HepG2 (cell line): Measurements from ENCODE around the gene TCFL5. TPM values are rescaled to one million over a fixed set of nuclear protein-coding genes. Genes with fewer than 3 reads are reported as not detected.
A peak's percentile ranks its signal among the peaks of the same experiment; 100 is the strongest.

ENCODE experiments used
- ELK4 ChIP-seq: sonication (generic); formaldehyde crosslinking; IDR thresholded peaks from 2 replicates; pipeline ENCODE4 v1.9.0; 2021; ENCODE audit warnings: missing genetic modification reagents, borderline replicate concordance
- GLMP ChIP-seq: sonication (generic); formaldehyde crosslinking; IDR thresholded peaks from 2 replicates; pipeline ENCODE4 v1.9.0; 2021; ENCODE audit warnings: missing genetic modification reagents, mild to moderate bottlenecking, borderline replicate concordance
- HHEX ChIP-seq: IDR thresholded peaks from 2 replicates; pipeline ENCODE4 v1.6.1; 2016; ENCODE audit warnings: control low read depth
- MED1 ChIP-seq: sonication (generic); formaldehyde crosslinking; IDR thresholded peaks from 2 replicates; pipeline ENCODE4 v1.4.0; 2020; ENCODE audit warnings: missing genetic modification reagents
- MED8 ChIP-seq: sonication (generic); formaldehyde crosslinking; IDR thresholded peaks from 2 replicates; pipeline ENCODE4 v1.8.1; 2023; ENCODE audit warnings: mild to moderate bottlenecking, missing genetic modification reagents; ENCODE audit not compliant: insufficient replicate concordance
- MIXL1 ChIP-seq: IDR thresholded peaks from 2 replicates; pipeline ENCODE4 v1.6.1; 2016
- MLXIP ChIP-seq: sonication (generic); formaldehyde crosslinking; IDR thresholded peaks from 2 replicates; pipeline ENCODE4 v1.9.0; 2021; ENCODE audit warnings: missing genetic modification reagents, borderline replicate concordance
- NFIC ChIP-seq: IDR thresholded peaks from 2 replicates; pipeline ENCODE4 v1.6.1; 2012; ENCODE audit warnings: mild to moderate bottlenecking, low read length, inconsistent platforms
- NFYB ChIP-seq: sonication (generic); formaldehyde crosslinking; IDR thresholded peaks from 2 replicates; pipeline ENCODE4 v1.4.0; 2020; ENCODE audit warnings: missing genetic modification reagents
- RBFOX2 ChIP-seq: fragments of 200-400 bp; formaldehyde crosslinking; IDR thresholded peaks from 2 replicates; pipeline ENCODE4 v1.6.1; 2017; ENCODE audit warnings: low read depth, mild to moderate bottlenecking, low read length
- SIX1 ChIP-seq: sonication (generic); formaldehyde crosslinking; IDR thresholded peaks from 2 replicates; pipeline ENCODE4 v1.4.0; 2020; ENCODE audit warnings: missing genetic modification reagents, borderline replicate concordance
- SRSF1 ChIP-seq: fragments of 200-400 bp; formaldehyde crosslinking; optimal IDR thresholded peaks from 2 replicates; pipeline ENCODE3; 2017; ENCODE audit warnings: mild to moderate bottlenecking, low read depth, low read length, moderate library complexity
- TOE1 ChIP-seq: sonication (generic); formaldehyde crosslinking; IDR thresholded peaks from 2 replicates; pipeline ENCODE4 v1.4.0; 2020; ENCODE audit warnings: mild to moderate bottlenecking, missing genetic modification reagents
- ZBTB42 ChIP-seq: sonication (generic); formaldehyde crosslinking; IDR thresholded peaks from 2 replicates; pipeline ENCODE4 v1.5.0; 2020; ENCODE audit warnings: mild to moderate bottlenecking, missing genetic modification reagents
- ZBTB7B ChIP-seq: sonication (generic); formaldehyde crosslinking; IDR thresholded peaks from 2 replicates; pipeline ENCODE4 v1.4.0; 2020; ENCODE audit warnings: missing genetic modification reagents
- ZKSCAN1 ChIP-seq: fragments of 150-350 bp; IDR thresholded peaks from 2 replicates; pipeline ENCODE4 v1.6.1; 2014; ENCODE audit warnings: low read length
- ZNF121 ChIP-seq: sonication (generic); formaldehyde crosslinking; IDR thresholded peaks from 2 replicates; pipeline ENCODE4 v1.5.0; 2020; ENCODE audit warnings: mild to moderate bottlenecking, missing genetic modification reagents
- ZNF225 ChIP-seq: sonication (generic); formaldehyde crosslinking; IDR thresholded peaks from 2 replicates; pipeline ENCODE4 v1.4.0; 2020; ENCODE audit warnings: mild to moderate bottlenecking, missing genetic modification reagents
- ZNF296 ChIP-seq: sonication (generic); formaldehyde crosslinking; conservative IDR thresholded peaks from 2 replicates; pipeline ENCODE4 v1.5.0; 2020; ENCODE audit warnings: mild to moderate bottlenecking, missing genetic modification reagents
- ZNF660 ChIP-seq: sonication (generic); formaldehyde crosslinking; IDR thresholded peaks from 2 replicates; pipeline ENCODE4 v1.5.1; 2020; ENCODE audit warnings: mild to moderate bottlenecking, low read depth, missing genetic modification reagents, borderline replicate concordance
- ZSCAN20 ChIP-seq: sonication (generic); formaldehyde crosslinking; IDR thresholded peaks from 2 replicates; pipeline ENCODE4 v1.4.0; 2020; ENCODE audit warnings: missing genetic modification reagents, mild to moderate bottlenecking, borderline replicate concordance
- polyA plus RNA-seq, 8 experiments: library from polyadenylated mRNA; depleted of rRNA in 3 of 8; stranded (reverse) in 7 of 8; unstranded in 1 of 8; fragments of >200 nt; fragmentation: Illumina TruSeq in 4 of 8; extraction: Trizol in 4 of 8; gene quantifications; 2 replicates each; pipeline versions ENCODE4 v1.2.1 to v1.2.3, GENCODE V29; 2011 to 2016; ENCODE audit warnings: low read depth in 4 of 8, missing spikeins in 1 of 8, mixed read lengths in 1 of 8; ENCODE audit not compliant: insufficient read depth in 1 of 8
- total RNA-seq, 5 experiments: library from RNA; depleted of rRNA; stranded (reverse); fragments of >200 nt; fragmentation: Illumina TruSeq; extraction: Trizol; gene quantifications; 2 replicates each; pipeline ENCODE4 v1.2.3, GENCODE V29; 2016; ENCODE audit warnings: low read depth in 1 of 5
- TF ChIP-seq, protein P1 (sequence below): IDR thresholded peaks from 2 replicates; pipeline ENCODE4 v1.6.1; 2016; ENCODE audit warnings: mild to moderate bottlenecking
- TF ChIP-seq, protein P2 (sequence below): sonication (generic); formaldehyde crosslinking; IDR thresholded peaks from 2 replicates; pipeline ENCODE4 v1.5.0; 2020; ENCODE audit warnings: mild to moderate bottlenecking, low read depth, missing genetic modification reagents, borderline replicate concordance

The TCFL5 gene
- total and polyA plus RNA-seq, 2 of the 13 experiments (the other 11 are each of a cell fraction or from before 2014, with no cell fraction given): 14.8 to 20.0 TPM

GRCh38 chr20:62875419-62876361, 14.1 kb upstream of the TCFL5 start (continued):
- TF ChIP-seq MLXIP (CRISPR knock-in tag) (no peak), GLMP (CRISPR knock-in tag) (no peak), ZNF660 (CRISPR knock-in tag) (no peak), SRSF1 (peak; percentile 74), ZNF225 (CRISPR knock-in tag) (no peak; the same call in 1 of the 2 replicates), ELK4 (CRISPR knock-in tag) (no peak), NFIC (no peak), NFYB (CRISPR knock-in tag) (no peak; the same call in 1 of the 2 replicates), MIXL1 (peak; percentile 58; the same call in 1 of the 2 replicates), MED1 (CRISPR knock-in tag) (peak; percentile 70), SIX1 (CRISPR knock-in tag) (no peak; the same call in 1 of the 2 replicates), ZKSCAN1 (no peak), RBFOX2 (peak; percentile 71), MED8 (no peak), ZNF121 (CRISPR knock-in tag) (no peak), ZBTB42 (no peak), ZSCAN20 (no peak), ZBTB7B (CRISPR knock-in tag) (peak; percentile 62), ZNF296 (CRISPR knock-in tag) (no peak), TOE1 (CRISPR knock-in tag) (no peak), HHEX (CRISPR knock-in tag) (no peak)
- TF ChIP-seq, protein P1, sequence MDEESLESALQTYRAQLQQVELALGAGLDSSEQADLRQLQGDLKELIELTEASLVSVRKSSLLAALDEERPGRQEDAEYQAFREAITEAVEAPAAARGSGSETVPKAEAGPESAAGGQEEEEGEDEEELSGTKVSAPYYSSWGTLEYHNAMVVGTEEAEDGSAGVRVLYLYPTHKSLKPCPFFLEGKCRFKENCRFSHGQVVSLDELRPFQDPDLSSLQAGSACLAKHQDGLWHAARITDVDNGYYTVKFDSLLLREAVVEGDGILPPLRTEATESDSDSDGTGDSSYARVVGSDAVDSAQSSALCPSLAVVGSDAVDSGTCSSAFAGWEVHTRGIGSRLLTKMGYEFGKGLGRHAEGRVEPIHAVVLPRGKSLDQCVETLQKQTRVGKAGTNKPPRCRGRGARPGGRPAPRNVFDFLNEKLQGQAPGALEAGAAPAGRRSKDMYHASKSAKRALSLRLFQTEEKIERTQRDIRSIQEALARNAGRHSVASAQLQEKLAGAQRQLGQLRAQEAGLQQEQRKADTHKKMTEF (CRISPR knock-in tag): peak; percentile 74; the same call in 1 of the 2 replicates
- TF ChIP-seq, protein P2, sequence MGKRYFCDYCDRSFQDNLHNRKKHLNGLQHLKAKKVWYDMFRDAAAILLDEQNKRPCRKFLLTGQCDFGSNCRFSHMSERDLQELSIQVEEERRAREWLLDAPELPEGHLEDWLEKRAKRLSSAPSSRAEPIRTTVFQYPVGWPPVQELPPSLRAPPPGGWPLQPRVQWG (CRISPR knock-in tag): no peak
